Stimulated activated CD8-positive, alpha-beta memory T cell treated with anti-CD3 and anti-CD28 coated beads, Interleukin-15, amount 100 ng/mL, for 1 hour (primary cell): ENCODE results near the gene DCK.
"Not testable (repeated sequence)": the region's sequence is repeated elsewhere in the genome, so short reads cannot be mapped to it uniquely, and the experiment has no call there.

ENCODE experiments used
- DNase-seq: peaks from one replicate; pipeline ENCODE4 v3.0.0-alpha.2; 2020; ENCODE audit warnings: low read depth

DCK gene

DNA sequence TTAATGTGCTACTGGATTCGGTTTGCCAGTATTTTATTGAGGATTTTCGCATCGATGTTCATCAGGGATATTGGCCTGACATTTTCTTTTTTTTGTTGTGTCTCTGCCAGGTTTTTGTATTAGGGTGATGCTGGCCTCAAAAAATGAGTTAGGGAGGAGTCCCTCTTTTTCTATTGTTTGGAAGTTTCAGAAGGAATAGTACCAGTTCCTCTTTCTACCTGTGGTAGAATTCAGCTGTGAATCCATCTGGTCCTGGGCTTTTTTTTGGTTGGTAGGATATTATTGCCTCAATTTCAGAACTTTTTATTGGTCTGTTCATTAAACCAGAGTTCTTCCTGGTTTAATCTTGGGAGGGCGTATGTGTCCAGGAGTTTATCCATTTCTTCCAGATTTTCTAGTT lies 7.9 kb downstream of the DCK start:
- not testable (repeated sequence) for DNase-seq

DNA sequence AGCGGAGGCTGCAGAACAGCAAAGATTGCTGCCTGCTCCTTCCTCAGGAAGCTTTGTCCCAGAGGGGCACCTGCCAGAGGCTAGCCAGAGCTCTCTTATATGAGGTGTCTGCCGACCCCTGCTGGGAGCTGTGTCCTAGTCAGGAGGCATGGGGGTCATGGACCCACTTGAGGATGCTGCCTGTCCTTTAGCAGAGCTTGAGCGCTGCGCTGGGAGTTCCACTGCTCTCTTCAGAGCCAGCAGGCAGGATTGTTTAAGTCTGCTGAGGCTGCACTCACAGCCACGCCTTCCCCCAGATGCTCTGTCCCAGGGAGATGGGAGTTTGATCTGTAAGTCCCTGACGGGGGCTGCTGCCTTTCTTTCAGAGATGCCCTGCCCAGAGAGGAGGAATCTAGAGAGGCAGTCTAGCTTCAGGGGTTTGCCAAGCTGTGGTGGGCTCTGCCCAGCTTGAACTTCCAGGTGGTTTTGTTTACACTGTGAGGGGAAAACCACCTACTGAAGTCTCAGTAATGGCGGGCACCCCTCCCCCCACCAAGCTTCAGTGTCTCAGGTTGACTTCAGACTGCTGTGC lies 10.9 kb downstream of the DCK start:
- DNase-seq = no peak

GRCh38 chr4:71005025-71005424 lies 11.6 kb downstream of the DCK start:
- DNase-seq = not testable (repeated sequence)

DNA sequence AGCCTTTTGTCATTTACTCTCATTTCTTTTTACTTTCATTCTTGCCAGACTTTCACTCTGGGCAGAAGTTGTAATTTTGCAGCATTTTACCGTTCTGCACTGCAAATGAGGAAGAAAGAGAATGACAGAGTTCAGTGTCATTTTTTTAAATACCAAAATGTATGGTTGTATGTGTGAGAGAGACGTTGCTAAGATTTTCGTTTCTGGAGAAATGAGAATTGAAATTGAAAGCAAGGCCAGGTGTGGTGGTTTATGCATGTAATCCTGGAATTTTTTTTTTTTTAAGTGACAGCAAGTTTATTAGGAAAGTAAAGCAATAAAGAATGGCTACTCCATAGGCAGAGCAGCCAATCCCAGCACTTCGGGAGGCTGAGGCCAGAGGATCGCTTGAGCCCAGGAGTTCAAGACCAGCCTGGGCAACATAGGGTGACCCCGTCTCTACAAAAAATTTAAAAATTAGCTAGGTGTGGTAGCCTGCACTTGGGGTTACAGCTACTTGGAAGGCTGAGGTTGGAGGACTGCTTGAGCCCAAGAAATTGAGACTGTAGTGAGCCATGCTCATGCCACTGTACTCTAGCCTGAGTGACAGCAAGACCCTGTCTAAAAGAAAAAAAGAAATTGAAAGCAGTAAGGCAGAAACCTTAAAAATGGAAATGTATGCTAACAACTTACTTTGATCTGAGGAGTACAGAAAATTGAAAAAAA lies 12.9 kb downstream of the DCK start:
- DNase-seq = no peak

GRCh38 chr4:71008196-71008595 lies 14.7 kb downstream of the DCK start:
- DNase-seq = no peak

DNA sequence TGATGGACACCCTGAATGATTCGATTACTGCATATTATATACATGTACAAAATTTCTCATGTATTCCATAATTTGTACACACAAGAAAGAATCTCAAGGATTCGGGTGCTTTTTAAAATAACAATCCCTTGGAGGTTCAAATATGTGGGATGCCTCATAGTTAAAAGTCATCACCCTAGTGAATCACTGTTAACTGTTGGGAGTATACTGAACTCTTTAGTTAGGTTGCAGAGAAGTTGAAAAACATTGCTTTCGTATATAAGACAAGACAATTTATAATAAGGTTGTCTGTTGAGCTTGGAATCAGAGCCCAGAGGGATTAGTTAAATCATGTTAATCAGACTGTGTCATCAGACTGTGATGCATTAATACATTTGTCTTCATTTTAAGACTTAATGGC lies 15.6 kb downstream of the DCK start:
- DNase-seq = no peak

GRCh38 chr4:71009890-71010588 lies 16.6 kb downstream of the DCK start:
- no peak for DNase-seq

GRCh38 chr4:71011451-71011850 lies 18.0 kb downstream of the DCK start:
- DNase-seq = no peak

- DNase-seq = not testable (repeated sequence)
Observed at GRCh38 chr4:71017391-71017790, 23.9 kb downstream of the DCK start.

GRCh38 chr4:71020611-71021010 lies 27.2 kb downstream of the DCK start:
- no peak for DNase-seq

DNA sequence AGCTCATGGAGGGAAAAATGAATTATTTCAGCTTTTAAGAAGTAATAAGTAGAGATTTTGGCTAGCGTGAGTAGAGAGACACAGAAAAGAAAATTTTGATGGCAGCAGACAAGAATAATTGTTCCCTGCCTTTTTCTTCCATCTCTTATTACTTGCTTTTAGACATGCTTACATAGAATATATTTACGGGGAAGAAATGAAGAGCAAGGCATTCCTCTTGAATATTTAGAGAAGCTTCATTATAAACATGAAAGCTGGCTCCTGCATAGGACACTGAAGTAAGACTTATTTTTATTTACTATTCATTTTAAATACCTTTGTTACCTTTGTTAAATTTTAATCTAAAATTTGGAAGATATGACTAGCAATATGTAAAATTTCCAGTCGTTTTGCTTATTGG lies 32.2 kb downstream of the DCK start:
- no peak for DNase-seq

DNA sequence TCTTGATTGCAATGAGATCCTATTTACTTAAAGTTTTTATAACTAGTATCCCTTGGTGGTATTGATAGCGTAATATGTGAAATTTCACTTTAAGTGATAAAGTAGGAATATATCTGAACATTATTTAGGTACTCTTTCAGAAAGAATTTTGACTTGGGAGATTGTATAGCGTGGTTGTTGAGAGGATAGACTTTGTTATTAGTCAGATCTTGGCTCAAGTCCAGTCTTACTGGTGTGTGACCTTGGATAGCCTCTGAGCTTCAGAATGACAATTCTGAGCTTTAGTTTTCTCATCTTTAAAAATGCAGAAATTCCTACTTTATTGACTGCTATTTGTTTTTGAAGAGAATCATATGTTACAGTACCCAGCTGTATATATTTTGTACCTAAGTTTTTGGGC lies 32.6 kb downstream of the DCK start:
- DNase-seq = no peak

DNA sequence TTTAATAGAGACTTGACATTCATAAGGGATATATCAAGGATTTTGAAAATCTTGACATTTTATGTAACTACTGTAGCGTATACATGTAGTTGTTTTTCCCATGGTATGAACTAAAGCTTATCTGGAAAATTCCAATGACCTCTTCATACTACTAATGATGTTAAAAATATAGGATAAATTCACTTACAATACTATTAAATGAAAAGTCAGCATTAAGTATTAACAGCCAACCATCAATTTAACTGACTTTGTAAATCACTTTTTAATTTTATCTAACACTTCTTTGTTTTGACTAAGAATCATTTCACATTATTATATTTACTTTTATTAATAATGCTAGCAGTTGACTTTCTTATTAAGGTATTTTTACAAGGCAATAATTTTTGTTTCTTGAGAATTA lies 34.2 kb downstream of the DCK start:
- DNase-seq = no peak

- no peak for DNase-seq
Observed at GRCh38 chr4:71029504-71029903, 36.1 kb downstream of the DCK start.

GRCh38 chr4:71032106-71032505 lies 38.7 kb downstream of the DCK start:
- not testable (repeated sequence) for DNase-seq

DNA sequence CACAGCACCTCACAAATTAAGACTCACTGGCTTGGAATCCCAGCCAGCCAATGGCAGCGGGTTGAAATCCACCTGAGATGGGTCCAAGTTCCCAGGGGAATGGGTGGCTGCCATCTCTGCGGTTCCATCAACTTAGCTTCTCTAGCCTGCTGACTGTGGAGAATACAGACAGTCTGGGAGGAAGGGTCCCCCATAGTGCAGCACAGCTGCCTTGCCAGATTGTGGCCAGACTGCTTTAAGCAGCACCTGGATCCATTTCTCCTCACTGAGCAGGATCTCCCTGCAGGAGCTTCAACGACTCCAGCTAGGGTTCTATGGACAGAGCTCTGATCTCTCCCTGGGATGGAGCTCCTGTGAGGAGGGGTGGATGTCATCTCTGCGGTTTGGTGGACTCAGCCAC lies 51.8 kb downstream of the DCK start:
- no peak for DNase-seq

GRCh38 chr4:71049395-71049794 lies 55.9 kb downstream of the DCK start:
- no peak for DNase-seq

DNA sequence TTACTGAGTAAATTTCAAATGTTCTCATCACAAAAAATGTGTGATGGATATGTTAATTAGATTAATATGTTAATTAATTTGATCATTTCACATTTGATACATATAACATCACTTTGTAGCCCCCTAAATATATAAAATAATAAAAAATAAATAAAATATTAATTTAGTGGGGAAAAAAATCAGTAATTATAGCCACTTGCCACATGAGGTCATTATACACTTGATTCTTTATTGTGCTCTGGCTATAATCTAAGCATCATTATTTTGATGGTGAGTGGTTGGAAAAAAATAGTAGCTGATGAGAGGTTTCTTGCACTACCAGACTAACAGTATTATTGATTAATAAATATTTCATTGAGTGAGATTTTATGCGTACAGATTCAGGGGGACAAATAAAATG lies 57.4 kb downstream of the DCK start:
- no peak for DNase-seq

DNA sequence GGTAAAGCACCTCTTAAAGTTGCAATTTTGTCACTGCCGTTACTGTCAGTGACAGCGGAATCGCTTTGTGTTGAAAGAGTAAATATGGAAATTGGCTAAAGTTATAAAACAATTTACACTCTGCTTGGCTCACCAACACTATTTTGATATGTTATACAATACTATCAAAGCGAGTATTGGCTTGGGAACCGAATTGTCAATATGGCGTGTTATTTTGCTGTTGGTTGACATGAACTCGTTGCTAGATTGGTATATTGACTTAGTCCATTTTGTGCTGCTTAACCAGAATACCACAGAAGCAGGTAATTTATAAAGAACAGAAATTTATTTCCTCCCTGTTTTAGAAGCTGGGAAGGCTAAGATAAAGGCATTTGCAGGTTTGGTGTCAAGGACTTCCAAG lies 58.6 kb downstream of the DCK start:
- no peak for DNase-seq

DNA sequence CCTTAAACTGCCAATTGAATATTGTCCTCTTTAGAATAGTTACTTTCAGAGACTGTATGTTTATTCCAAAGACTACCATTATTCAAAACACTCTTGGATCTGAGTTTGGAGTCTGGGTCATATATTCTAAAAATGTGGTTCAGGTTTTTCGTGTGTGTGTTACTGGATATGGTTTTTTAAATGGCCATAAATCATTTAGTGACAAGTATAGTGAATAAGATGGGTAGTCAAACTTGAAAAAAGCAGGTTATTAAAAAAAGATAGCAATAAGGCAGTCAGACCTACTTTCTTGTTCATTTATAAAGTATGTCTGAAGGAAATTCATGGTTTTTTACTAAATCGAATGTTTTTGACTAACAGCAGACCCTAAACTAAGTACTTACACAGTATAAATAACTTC lies 59.3 kb downstream of the DCK start:
- DNase-seq = no peak

- not testable (repeated sequence) for DNase-seq
Observed at GRCh38 chr4:71053613-71054012, 60.2 kb downstream of the DCK start.

GRCh38 chr4:71059573-71059972 lies 66.1 kb downstream of the DCK start:
- DNase-seq = not testable (repeated sequence)

DNA sequence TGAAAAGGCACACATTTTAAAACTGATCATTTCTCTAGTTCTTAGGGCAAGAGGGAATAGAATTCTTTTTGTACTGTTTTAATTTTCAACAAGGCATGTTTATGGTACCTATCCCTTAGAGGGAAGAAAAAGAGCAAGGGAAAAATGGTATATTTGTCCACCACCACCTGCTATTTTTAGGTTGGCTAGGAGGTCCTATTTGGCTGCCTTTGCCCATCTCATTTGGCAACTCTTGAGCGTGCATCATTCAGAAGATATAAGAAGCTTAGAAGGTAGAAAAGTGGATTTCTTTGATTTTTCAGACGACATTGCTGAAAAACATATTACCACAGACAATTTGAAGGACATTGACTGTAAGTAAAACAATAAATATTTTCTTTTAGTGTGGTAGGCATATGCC lies 69.0 kb downstream of the DCK start:
- no peak for DNase-seq

GRCh38 chr4:71063711-71064110 lies 70.3 kb downstream of the DCK start:
- DNase-seq = no peak
